ENCODE results near the gene AFG1L. TPM values are rescaled to one million over a fixed set of nuclear protein-coding genes. Genes with fewer than 3 reads are reported as not detected.
"Not testable (repeated sequence)": the region's sequence is repeated elsewhere in the genome, so short reads cannot be mapped to it uniquely, and the experiment has no call there.

AFG1L gene
- total RNA-seq, 1 donor from 2014 or later = 12.6 TPM

- ATAC-seq (ENCODE audit: poor library complexity) = peak; percentile 40
- intact Hi-C loops (cut with DNase I) = loop anchor here (5.0 kb wide), 2 partner anchors 225 to 515 kb away; no protein-coding TSS in a partner anchor
- peak; percentile 90 for DNase-seq
Measured at GRCh38 chr6:108557494-108558371, 262.9 kb downstream of the AFG1L start.

GRCh38 chr6:108558372-108559096 lies 263.7 kb downstream of the AFG1L start:
- peak; percentile 99 for DNase-seq
- ATAC-seq (ENCODE audit: poor library complexity) = peak; percentile 65
- intact Hi-C loops (cut with DNase I) = loop anchor here (5.0 kb wide), 2 partner anchors 224 to 514 kb away; no protein-coding TSS in a partner anchor

GRCh38 chr6:108559097-108559883 lies 264.4 kb downstream of the AFG1L start:
- peak; percentile 61 for ATAC-seq (ENCODE audit: poor library complexity)
- DNase-seq = peak; percentile 95
- intact Hi-C loops (cut with DNase I) = loop anchor here (5.0 kb wide), 2 partner anchors 223 to 513 kb away; no protein-coding TSS in a partner anchor

- DNase-seq (no peak), ATAC-seq (ENCODE audit: poor library complexity) (peak; percentile 2)
- intact Hi-C loops (cut with DNase I) = loop anchor here (5.0 kb wide), 3 partner anchors 92 to 512 kb away; no protein-coding TSS in a partner anchor
Measured at GRCh38 chr6:108559884-108560462, 265.1 kb downstream of the AFG1L start.

GRCh38 chr6:108560463-108561308 lies 265.8 kb downstream of the AFG1L start, which contains the start of gene FOXO3:
TSS of gene FOXO3 (plus strand) at chr6:108560917. CDS start at chr6:108561209, 292 bp downstream.
- intact Hi-C loops (cut with DNase I) = loop anchor here (5.0 kb wide), 1 partner anchor 92 kb away; no protein-coding TSS in a partner anchor
- DNase-seq (peak; percentile 95), ATAC-seq (ENCODE audit: poor library complexity) (peak; percentile 69)

GRCh38 chr6:108561309-108561647 lies 266.4 kb downstream of the AFG1L start:
- ATAC-seq (ENCODE audit: poor library complexity); DNase-seq: not testable (repeated sequence)
- intact Hi-C loops (cut with DNase I) = loop anchor here (5.0 kb wide), 1 partner anchor 91 kb away; no protein-coding TSS in a partner anchor

- DNase-seq = no peak
- intact Hi-C loops (cut with DNase I) = loop anchor here (5.0 kb wide), 1 partner anchor 90 kb away; no protein-coding TSS in a partner anchor
- no peak for ATAC-seq (ENCODE audit: poor library complexity)
Measured at GRCh38 chr6:108561742-108562502, 267.1 kb downstream of the AFG1L start.

- intact Hi-C loops (cut with DNase I) = loop anchor here (5.0 kb wide), 1 partner anchor 90 kb away; no protein-coding TSS in a partner anchor
- DNase-seq (peak; percentile 69), ATAC-seq (ENCODE audit: poor library complexity) (peak; percentile 8)
Measured at GRCh38 chr6:108562503-108562993, 267.7 kb downstream of the AFG1L start.

GRCh38 chr6:108563292-108563691 lies 268.4 kb downstream of the AFG1L start:
- intact Hi-C loops (cut with DNase I) = loop anchor here (5.0 kb wide), 1 partner anchor 89 kb away; no protein-coding TSS in a partner anchor
- ATAC-seq (ENCODE audit: poor library complexity) (no peak), DNase-seq (no peak)

- DNase-seq (no peak), ATAC-seq (ENCODE audit: poor library complexity) (no peak)
- intact Hi-C loops (cut with DNase I) = loop anchor here (5.0 kb wide), 1 partner anchor 88 kb away; no protein-coding TSS in a partner anchor
Measured at GRCh38 chr6:108564178-108564577, 269.3 kb downstream of the AFG1L start.

- ATAC-seq (ENCODE audit: poor library complexity) = no peak
- no peak for DNase-seq
- intact Hi-C loops (cut with DNase I) = no loop called here
Measured at GRCh38 chr6:108565091-108565766, 270.4 kb downstream of the AFG1L start.

- intact Hi-C loops (cut with DNase I) = no loop called here
- peak; percentile 40 for ATAC-seq (ENCODE audit: poor library complexity)
- DNase-seq = no peak
Measured at GRCh38 chr6:108565893-108566292, 271.0 kb downstream of the AFG1L start.

- DNase-seq (no peak), ATAC-seq (ENCODE audit: poor library complexity) (no peak)
- intact Hi-C loops (cut with DNase I) = no loop called here
Measured at GRCh38 chr6:108566406-108566805, 271.6 kb downstream of the AFG1L start.

GRCh38 chr6:108568101-108568500 lies 273.2 kb downstream of the AFG1L start:
- intact Hi-C loops (cut with DNase I) = no loop called here
- ATAC-seq (ENCODE audit: poor library complexity) = no peak
- no peak for DNase-seq

- DNase-seq = no peak
- intact Hi-C loops (cut with DNase I) = no loop called here
- ATAC-seq (ENCODE audit: poor library complexity) = no peak
Measured at GRCh38 chr6:108568551-108569305, 273.9 kb downstream of the AFG1L start.

All from Right ventricle myocardium superior (tissue), 1 donor.